Measurements from ENCODE around the gene B3GNT7. TPM values are rescaled to one million over a fixed set of nuclear protein-coding genes. Genes with fewer than 3 reads are reported as not detected.

B3GNT7 gene
- total and polyA plus RNA-seq, 4 donors: 0.74 to 1.7 (median 1.0) TPM

DNA sequence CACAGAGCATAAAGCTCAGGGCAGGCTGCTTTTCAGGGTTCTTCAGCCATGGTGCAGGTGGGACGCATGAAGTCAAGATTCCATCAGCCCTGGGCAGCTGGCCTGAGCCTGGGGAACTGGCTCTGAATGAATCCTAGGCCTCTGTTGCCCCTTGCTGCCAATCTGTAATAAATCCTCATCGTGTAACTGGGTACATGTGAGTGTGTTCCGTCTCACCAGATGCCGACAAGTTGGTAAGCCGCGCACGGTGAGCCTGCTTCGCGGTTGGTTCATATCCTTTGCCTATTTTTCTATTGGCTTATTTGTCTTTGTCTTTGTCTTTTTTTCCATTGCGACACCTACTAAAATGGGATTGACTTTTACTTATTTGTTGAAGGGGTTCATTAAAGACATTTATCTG lies 27.7 kb downstream of the B3GNT7 start:
- WGBS: 95% methylated on average over 10 of the region's 10 CpGs
- TF ChIP-seq GABPA (IDR thresholded peaks at IDR 0.05 in 1 of 2, conservative IDR thresholded peaks at IDR 0.05 in 1 of 2) (no peak), TAF1 (conservative IDR thresholded peaks at IDR 0.05) (no peak), HNF4G (IDR thresholded peaks at IDR 0.05) (no peak), YY1 (IDR thresholded peaks at IDR 0.05) (no peak), FOXA2 (IDR thresholded peaks at IDR 0.05) (no peak), SP1 (IDR thresholded peaks at IDR 0.05) (no peak), HNF4A (conservative IDR thresholded peaks at IDR 0.05) (no peak)
- TF ChIP-seq, protein P1, sequence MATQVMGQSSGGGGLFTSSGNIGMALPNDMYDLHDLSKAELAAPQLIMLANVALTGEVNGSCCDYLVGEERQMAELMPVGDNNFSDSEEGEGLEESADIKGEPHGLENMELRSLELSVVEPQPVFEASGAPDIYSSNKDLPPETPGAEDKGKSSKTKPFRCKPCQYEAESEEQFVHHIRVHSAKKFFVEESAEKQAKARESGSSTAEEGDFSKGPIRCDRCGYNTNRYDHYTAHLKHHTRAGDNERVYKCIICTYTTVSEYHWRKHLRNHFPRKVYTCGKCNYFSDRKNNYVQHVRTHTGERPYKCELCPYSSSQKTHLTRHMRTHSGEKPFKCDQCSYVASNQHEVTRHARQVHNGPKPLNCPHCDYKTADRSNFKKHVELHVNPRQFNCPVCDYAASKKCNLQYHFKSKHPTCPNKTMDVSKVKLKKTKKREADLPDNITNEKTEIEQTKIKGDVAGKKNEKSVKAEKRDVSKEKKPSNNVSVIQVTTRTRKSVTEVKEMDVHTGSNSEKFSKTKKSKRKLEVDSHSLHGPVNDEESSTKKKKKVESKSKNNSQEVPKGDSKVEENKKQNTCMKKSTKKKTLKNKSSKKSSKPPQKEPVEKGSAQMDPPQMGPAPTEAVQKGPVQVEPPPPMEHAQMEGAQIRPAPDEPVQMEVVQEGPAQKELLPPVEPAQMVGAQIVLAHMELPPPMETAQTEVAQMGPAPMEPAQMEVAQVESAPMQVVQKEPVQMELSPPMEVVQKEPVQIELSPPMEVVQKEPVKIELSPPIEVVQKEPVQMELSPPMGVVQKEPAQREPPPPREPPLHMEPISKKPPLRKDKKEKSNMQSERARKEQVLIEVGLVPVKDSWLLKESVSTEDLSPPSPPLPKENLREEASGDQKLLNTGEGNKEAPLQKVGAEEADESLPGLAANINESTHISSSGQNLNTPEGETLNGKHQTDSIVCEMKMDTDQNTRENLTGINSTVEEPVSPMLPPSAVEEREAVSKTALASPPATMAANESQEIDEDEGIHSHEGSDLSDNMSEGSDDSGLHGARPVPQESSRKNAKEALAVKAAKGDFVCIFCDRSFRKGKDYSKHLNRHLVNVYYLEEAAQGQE (IDR thresholded peaks at IDR 0.05): no peak
- TF ChIP-seq, protein P2, sequence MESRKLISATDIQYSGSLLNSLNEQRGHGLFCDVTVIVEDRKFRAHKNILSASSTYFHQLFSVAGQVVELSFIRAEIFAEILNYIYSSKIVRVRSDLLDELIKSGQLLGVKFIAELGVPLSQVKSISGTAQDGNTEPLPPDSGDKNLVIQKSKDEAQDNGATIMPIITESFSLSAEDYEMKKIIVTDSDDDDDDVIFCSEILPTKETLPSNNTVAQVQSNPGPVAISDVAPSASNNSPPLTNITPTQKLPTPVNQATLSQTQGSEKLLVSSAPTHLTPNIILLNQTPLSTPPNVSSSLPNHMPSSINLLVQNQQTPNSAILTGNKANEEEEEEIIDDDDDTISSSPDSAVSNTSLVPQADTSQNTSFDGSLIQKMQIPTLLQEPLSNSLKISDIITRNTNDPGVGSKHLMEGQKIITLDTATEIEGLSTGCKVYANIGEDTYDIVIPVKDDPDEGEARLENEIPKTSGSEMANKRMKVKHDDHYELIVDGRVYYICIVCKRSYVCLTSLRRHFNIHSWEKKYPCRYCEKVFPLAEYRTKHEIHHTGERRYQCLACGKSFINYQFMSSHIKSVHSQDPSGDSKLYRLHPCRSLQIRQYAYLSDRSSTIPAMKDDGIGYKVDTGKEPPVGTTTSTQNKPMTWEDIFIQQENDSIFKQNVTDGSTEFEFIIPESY (IDR thresholded peaks at IDR 0.05): no peak
- H3K36me3 ChIP-seq (ENCODE audit: control insufficient read depth in 4 of 4, insufficient read depth in 3 of 4, low read depth in 1 of 4, low read length in 3 of 4): no peaks in the 10 kb centered on the region
- no peaks in the 10 kb centered on the region for H3K9me3 ChIP-seq (ENCODE audit: control insufficient read depth in 4 of 4, low read length in 3 of 4)
- H3K9ac ChIP-seq (ENCODE audit: low read depth in 1 of 2, low read length in 2 of 2): no peak overlapping the region
- no peak overlapping the region for H3K4me3 ChIP-seq (ENCODE audit: low read depth in 1 of 3, low read length in 3 of 3)
- H3K27me3 ChIP-seq (ENCODE audit: control insufficient read depth in 4 of 4, insufficient read depth in 4 of 4, low read length in 3 of 4): no peaks in the 10 kb centered on the region
- no peaks in the 10 kb centered on the region for H3K4me1 ChIP-seq (ENCODE audit: control insufficient read depth in 4 of 4, insufficient read depth in 4 of 4, low read length in 3 of 4)
- DNase-seq (ENCODE audit: low spot score): no peak
- H3K27ac ChIP-seq (ENCODE audit: low read depth in 1 of 2, low read length in 2 of 2): no peak overlapping the region

DNA sequence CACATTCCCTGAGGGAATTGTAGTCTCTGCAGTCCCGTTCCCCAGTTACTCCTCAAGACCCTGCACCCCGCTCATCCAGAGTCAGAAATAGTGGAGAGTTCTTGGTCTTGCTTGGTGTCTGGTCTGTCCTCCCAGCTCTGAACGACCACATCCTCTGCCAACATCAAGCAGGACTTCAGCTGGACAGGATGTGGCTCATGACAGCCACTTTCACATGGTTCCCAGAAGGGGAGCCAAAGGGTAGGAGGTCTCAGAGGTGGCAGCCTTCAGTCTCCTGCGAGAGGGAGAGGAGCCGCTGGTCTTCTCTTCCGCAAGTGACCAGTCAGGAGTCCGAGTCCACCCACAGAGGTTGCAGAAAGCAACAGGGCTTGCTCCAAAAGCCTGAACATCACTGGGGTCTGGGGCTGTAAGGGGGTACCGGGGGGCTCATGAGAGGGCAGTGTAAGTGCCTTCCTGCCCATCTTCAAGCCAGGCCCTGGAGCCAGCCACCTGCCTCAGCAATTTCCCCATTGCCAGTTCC lies 29.8 kb downstream of the B3GNT7 start:
- DNase-seq (ENCODE audit: low spot score): no peak
- H3K9me3 ChIP-seq (ENCODE audit: control insufficient read depth in 4 of 4, low read length in 3 of 4): no peaks in the 10 kb centered on the region
- no peaks in the 10 kb centered on the region for H3K27me3 ChIP-seq (ENCODE audit: control insufficient read depth in 4 of 4, insufficient read depth in 4 of 4, low read length in 3 of 4)
- H3K27ac ChIP-seq (ENCODE audit: low read depth in 1 of 2, low read length in 2 of 2): no peak overlapping the region
- no peak overlapping the region for H3K9ac ChIP-seq (ENCODE audit: low read depth in 1 of 2, low read length in 2 of 2)
- H3K4me3 ChIP-seq (ENCODE audit: low read depth in 1 of 3, low read length in 3 of 3): no peak overlapping the region
- no peaks in the 10 kb centered on the region for H3K4me1 ChIP-seq (ENCODE audit: control insufficient read depth in 4 of 4, insufficient read depth in 4 of 4, low read length in 3 of 4)
- WGBS: 79% methylated on average over 8 of the region's 8 CpGs
- no peaks in the 10 kb centered on the region for H3K36me3 ChIP-seq (ENCODE audit: control insufficient read depth in 4 of 4, insufficient read depth in 3 of 4, low read depth in 1 of 4, low read length in 3 of 4)
- TF ChIP-seq, protein P3, sequence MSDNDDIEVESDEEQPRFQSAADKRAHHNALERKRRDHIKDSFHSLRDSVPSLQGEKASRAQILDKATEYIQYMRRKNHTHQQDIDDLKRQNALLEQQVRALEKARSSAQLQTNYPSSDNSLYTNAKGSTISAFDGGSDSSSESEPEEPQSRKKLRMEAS (IDR thresholded peaks at IDR 0.05): no peak
- TF ChIP-seq, protein P4, sequence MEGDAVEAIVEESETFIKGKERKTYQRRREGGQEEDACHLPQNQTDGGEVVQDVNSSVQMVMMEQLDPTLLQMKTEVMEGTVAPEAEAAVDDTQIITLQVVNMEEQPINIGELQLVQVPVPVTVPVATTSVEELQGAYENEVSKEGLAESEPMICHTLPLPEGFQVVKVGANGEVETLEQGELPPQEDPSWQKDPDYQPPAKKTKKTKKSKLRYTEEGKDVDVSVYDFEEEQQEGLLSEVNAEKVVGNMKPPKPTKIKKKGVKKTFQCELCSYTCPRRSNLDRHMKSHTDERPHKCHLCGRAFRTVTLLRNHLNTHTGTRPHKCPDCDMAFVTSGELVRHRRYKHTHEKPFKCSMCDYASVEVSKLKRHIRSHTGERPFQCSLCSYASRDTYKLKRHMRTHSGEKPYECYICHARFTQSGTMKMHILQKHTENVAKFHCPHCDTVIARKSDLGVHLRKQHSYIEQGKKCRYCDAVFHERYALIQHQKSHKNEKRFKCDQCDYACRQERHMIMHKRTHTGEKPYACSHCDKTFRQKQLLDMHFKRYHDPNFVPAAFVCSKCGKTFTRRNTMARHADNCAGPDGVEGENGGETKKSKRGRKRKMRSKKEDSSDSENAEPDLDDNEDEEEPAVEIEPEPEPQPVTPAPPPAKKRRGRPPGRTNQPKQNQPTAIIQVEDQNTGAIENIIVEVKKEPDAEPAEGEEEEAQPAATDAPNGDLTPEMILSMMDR (IDR thresholded peaks at IDR 0.05; ENCODE audit: low read depth, low read length, missing input control): no peak
- TF ChIP-seq TAF1 (conservative IDR thresholded peaks at IDR 0.05): no peak
- TF ChIP-seq, protein P5, sequence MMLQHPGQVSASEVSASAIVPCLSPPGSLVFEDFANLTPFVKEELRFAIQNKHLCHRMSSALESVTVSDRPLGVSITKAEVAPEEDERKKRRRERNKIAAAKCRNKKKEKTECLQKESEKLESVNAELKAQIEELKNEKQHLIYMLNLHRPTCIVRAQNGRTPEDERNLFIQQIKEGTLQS (IDR thresholded peaks at IDR 0.05): no peak
- TF ChIP-seq SP1 (IDR thresholded peaks at IDR 0.05): no peak
- no peak for TF ChIP-seq RAD21 (IDR thresholded peaks at IDR 0.05)
- TF ChIP-seq EGR1 (IDR thresholded peaks at IDR 0.05; ENCODE audit: low read depth in 2 of 2): no peak
- no peak for TF ChIP-seq HNF4G (IDR thresholded peaks at IDR 0.05)
- TF ChIP-seq NR2F2 (IDR thresholded peaks at IDR 0.05): no peak
- TF ChIP-seq, protein P2 (IDR thresholded peaks at IDR 0.05): no peak
- no peak for TF ChIP-seq FOXA2 (IDR thresholded peaks at IDR 0.05)
- no peak for TF ChIP-seq GABPA (IDR thresholded peaks at IDR 0.05 in 1 of 2, conservative IDR thresholded peaks at IDR 0.05 in 1 of 2)
- TF ChIP-seq RXRA (IDR thresholded peaks at IDR 0.05): no peak
- no peak for TF ChIP-seq YY1 (IDR thresholded peaks at IDR 0.05)
- TF ChIP-seq, protein P1 (IDR thresholded peaks at IDR 0.05): no peak
- no peak for TF ChIP-seq FOXA1 (IDR thresholded peaks at IDR 0.05)
- no peak for TF ChIP-seq HNF4A (conservative IDR thresholded peaks at IDR 0.05)
- TF ChIP-seq JUND (IDR thresholded peaks at IDR 0.05): no peak

Measured in liver (tissue), 9 donors.